PC-3 (cell line): ENCODE data around the gene PTK6. TPM values are rescaled to one million over a fixed set of nuclear protein-coding genes. Genes with fewer than 3 reads are reported as not detected.

Source experiments
- ATAC-seq: fragments of 200-7000 bp; cut with Tn5 transposase; 2 replicates; pipeline ENCODE4 v1.9.1; 2020; ENCODE audit warnings: mild to moderate bottlenecking, moderate library complexity
- BruUV-seq: library from RNA; stranded (reverse); fragments of 400-500 nt; replicated peaks from 2 replicates; lab custom pipeline; 2021; lab: Mats Ljungman, UMichigan
- CTCF ChIA-PET: fragments of 300-600 bp; sonication (Branson Sonifier 250); formaldehyde crosslinking; loops from one replicate; lab custom pipeline; 2022; ENCODE audit warnings: antibody characterized with exemption; lab: Charles Lee
- POLR2A ChIA-PET: fragments of 300-600 bp; sonication (Branson Sonifier 250); formaldehyde crosslinking; loops from one replicate; lab custom pipeline; 2022; ENCODE audit warnings: antibody characterized with exemption; ENCODE audit not compliant: unreplicated experiment; lab: Charles Lee
- DNase-seq: peaks from one replicate; pipeline ENCODE4 v3.0.0-alpha.2; 2015
- H2AFZ ChIP-seq: fragments of 300-600 bp; sonication (generic); 2 replicates; pipeline ENCODE4 v1.6.0; 2016; ENCODE audit warnings: antibody characterized with exemption, low read length
- H3F3A ChIP-seq: fragments of 300-600 bp; sonication (generic); one replicate; pipeline ENCODE4 v1.6.0; 2017; ENCODE audit warnings: antibody characterized with exemption, low read length, control low read depth, mild to moderate bottlenecking; ENCODE audit not compliant: unreplicated experiment
- H3K27ac ChIP-seq: fragments of 300-600 bp; sonication (generic); 2 replicates; pipeline ENCODE4 v1.5.1; 2016; ENCODE audit warnings: mild to moderate bottlenecking, low read length
- H3K27me3 ChIP-seq: fragments of 300-600 bp; sonication (generic); 2 replicates; pipeline ENCODE4 v1.6.1; 2016; ENCODE audit warnings: low read length, mixed read lengths
- H3K36me3 ChIP-seq: fragments of 300-600 bp; sonication (generic); 2 replicates; pipeline ENCODE4 v1.6.1; 2016; ENCODE audit warnings: low read depth, mixed run types, low read length, mixed read lengths
- H3K4me1 ChIP-seq: fragments of 300-600 bp; sonication (generic); 2 replicates; pipeline ENCODE4 v1.5.1; 2016; ENCODE audit warnings: low read length; ENCODE audit not compliant: insufficient read depth
- H3K4me2 ChIP-seq: fragments of 300-600 bp; sonication (generic); 2 replicates; pipeline ENCODE4 v1.6.0; 2016; ENCODE audit warnings: low read length
- H3K4me3 ChIP-seq: fragments of 300-600 bp; sonication (generic); 2 replicates; pipeline ENCODE4 v1.5.1; 2016; ENCODE audit warnings: mild to moderate bottlenecking, low read length, mixed read lengths
- H3K79me2 ChIP-seq: fragments of 300-600 bp; sonication (generic); 2 replicates; pipeline ENCODE4 v1.6.1; 2017; ENCODE audit warnings: low read length, mixed read lengths
- H3K9ac ChIP-seq: fragments of 300-600 bp; sonication (generic); 2 replicates; pipeline ENCODE4 v1.6.0; 2016; ENCODE audit warnings: mild to moderate bottlenecking, low read length
- H3K9me2 ChIP-seq: fragments of 300-600 bp; sonication (generic); replicated peaks from 2 replicates; pipeline ENCODE4 v1.6.1; 2016; ENCODE audit warnings: mixed run types, low read length, mixed read lengths
- H3K9me3 ChIP-seq: fragments of 300-600 bp; sonication (generic); 2 replicates; pipeline ENCODE4 v1.6.1; 2016; ENCODE audit warnings: low read length, mixed read lengths
- H4K20me1 ChIP-seq: fragments of 300-600 bp; sonication (generic); 2 replicates; pipeline ENCODE4 v1.6.1; 2016; ENCODE audit warnings: low read length, mixed read lengths
- CTCF ChIP-seq: fragments of 300-600 bp; sonication (generic); conservative IDR thresholded peaks from 2 replicates; pipeline ENCODE4 v1.5.1; 2017; ENCODE audit warnings: antibody characterized with exemption, low read depth, mild to moderate bottlenecking, low read length
- EZH2 ChIP-seq: fragments of 300-600 bp; sonication (generic); IDR thresholded peaks from one replicate; pipeline ENCODE4 v1.6.1; 2017; ENCODE audit warnings: antibody characterized with exemption, mild to moderate bottlenecking, low read length; ENCODE audit not compliant: unreplicated experiment
- EZH2phosphoT487 ChIP-seq: fragments of 300-600 bp; sonication (generic); IDR thresholded peaks from 2 replicates; pipeline ENCODE4 v1.6.1; 2018; ENCODE audit warnings: mild to moderate bottlenecking, antibody characterized with exemption, low read length, borderline replicate concordance
- intact Hi-C: fragments of 100-400 bp; cut with micrococcal nuclease; formaldehyde crosslinking; loops from 2 replicates; pipeline ENCODE4 v1.9.0; 2023
- total RNA-seq: library from RNA; depleted of rRNA; stranded (reverse); fragments of >200 nt; gene quantifications from 2 replicates; pipeline ENCODE4 v1.2.3, GENCODE V29; 2014

Gene PTK6
- total RNA-seq, 1 experiment from 2014 or later, result 11.1 TPM

- no peaks in the 10 kb centered on the region for H3K27me3 ChIP-seq
- no peaks in the 10 kb centered on the region for H3K9me2 ChIP-seq
- H4K20me1 ChIP-seq, result no peaks in the 10 kb centered on the region
- no peaks in the 10 kb centered on the region for H3K9me3 ChIP-seq
- H3K4me2 ChIP-seq, result no peak overlapping the region
- H2AFZ ChIP-seq, result no peak overlapping the region
- no peak for DNase-seq
- no peaks in the 10 kb centered on the region for H3K79me2 ChIP-seq
- no TSS peak for BruUV-seq
- no peak for ATAC-seq
- intact Hi-C loops, result no loop called here
- no peak for TF ChIP-seq EZH2
- no peak for TF ChIP-seq CTCF
- no peaks in the 10 kb centered on the region for H3K36me3 ChIP-seq
- H3K4me1 ChIP-seq, result peaks cover 5% of the 10 kb centered on the region
- no peak overlapping the region for H3K27ac ChIP-seq
- H3F3A ChIP-seq, result no peaks in the 10 kb centered on the region
- no peak overlapping the region for H3K9ac ChIP-seq
- POLR2A ChIA-PET, result no interaction called here
- CTCF ChIA-PET, result interaction anchor here (0.5 kb wide), 1 partner anchor 46 kb away, joined by 3 read pairs; no protein-coding TSS in a partner anchor
- H3K4me3 ChIP-seq, result no peak overlapping the region
These were observed 48.7 kb upstream of the PTK6 start for GRCh38 chr20:63585616-63586565.

GRCh38 chr20:63582382-63583063 is 45.3 kb upstream of the PTK6 start:
- H4K20me1 ChIP-seq, result no peaks in the 10 kb centered on the region
- no peak overlapping the region for H3K4me2 ChIP-seq
- peaks cover 5% of the 10 kb centered on the region for H3K4me1 ChIP-seq
- intact Hi-C loops, result loop anchor here (5.0 kb wide), 2 partner anchors 45 to 60 kb away; partner anchors contain the start of gene GMEB2
- no peaks in the 10 kb centered on the region for H3K79me2 ChIP-seq
- TF ChIP-seq EZH2 (no peak), EZH2phosphoT487 (no peak), CTCF (no peak)
- ChIA-PET CTCF (interaction anchor here (0.7 to 1.3 kb wide), 2 partner anchors 45 to 498 kb away, joined by 3 read pairs; no protein-coding TSS in a partner anchor), POLR2A (no interaction called here)
- H3K9me2 ChIP-seq, result no peaks in the 10 kb centered on the region
- H3K9ac ChIP-seq, result no peak overlapping the region
- H3K36me3 ChIP-seq, result no peaks in the 10 kb centered on the region
- no peak for ATAC-seq
- no peak overlapping the region for H3K27ac ChIP-seq
- no peak overlapping the region for H3K4me3 ChIP-seq
- H3K9me3 ChIP-seq, result no peaks in the 10 kb centered on the region
- no peak overlapping the region for H2AFZ ChIP-seq
- H3K27me3 ChIP-seq, result no peaks in the 10 kb centered on the region
- no peak for DNase-seq
- H3F3A ChIP-seq, result no peaks in the 10 kb centered on the region
- BruUV-seq, result no TSS peak
